Neural progenitor cell (in vitro differentiated cells): ENCODE results near the gene ZDHHC17. TPM values are rescaled to one million over a fixed set of nuclear protein-coding genes. Genes with fewer than 3 reads are reported as not detected.
A peak's percentile ranks its signal among the peaks of the same experiment; 100 is the strongest.

ENCODE experiments used
- DNase-seq: peaks from one replicate; pipeline ENCODE4 v3.0.0-alpha.2; 2016; ENCODE audit warnings: low spot score
- H2AFZ ChIP-seq: fragments of 200-600 bp; sonication (generic); replicated peaks from 2 replicates; pipeline ENCODE4 v1.6.1; 2016; ENCODE audit warnings: antibody characterized with exemption
- H3F3A ChIP-seq: fragments of 200-600 bp; sonication (generic); 2 replicates; pipeline ENCODE4 v1.6.1; 2016; ENCODE audit warnings: antibody characterized with exemption, low read depth
- H3K27ac ChIP-seq: fragments of 200-600 bp; sonication (generic); 2 replicates; pipeline ENCODE4 v1.5.1; 2016; ENCODE audit warnings: mild to moderate bottlenecking
- H3K27me3 ChIP-seq: fragments of 200-600 bp; sonication (generic); 2 replicates; pipeline ENCODE4 v1.6.1; 2016; ENCODE audit warnings: mild to moderate bottlenecking, moderate library complexity
- H3K36me3 ChIP-seq: fragments of 200-600 bp; sonication (generic); 2 replicates; pipeline ENCODE4 v1.5.1; 2016
- H3K4me1 ChIP-seq: fragments of 200-600 bp; sonication (generic); 2 replicates; pipeline ENCODE4 v1.6.1; 2016; ENCODE audit warnings: mixed run types
- H3K4me2 ChIP-seq: fragments of 200-600 bp; sonication (generic); 2 replicates; pipeline ENCODE4 v1.6.1; 2016
- H3K4me3 ChIP-seq: fragments of 200-600 bp; sonication (generic); 2 replicates; pipeline ENCODE4 v1.5.1; 2016
- H3K79me2 ChIP-seq: fragments of 200-600 bp; sonication (generic); 2 replicates; pipeline ENCODE4 v1.6.1; 2016; ENCODE audit warnings: low read depth
- H3K9ac ChIP-seq: fragments of 200-600 bp; sonication (generic); 2 replicates; pipeline ENCODE4 v1.6.1; 2016
- H3K9me3 ChIP-seq: fragments of 200-600 bp; sonication (generic); 2 replicates; pipeline ENCODE4 v1.5.1; 2016; ENCODE audit warnings: low read depth
- H4K20me1 ChIP-seq: fragments of 200-600 bp; sonication (generic); 2 replicates; pipeline ENCODE4 v1.6.1; 2016; ENCODE audit warnings: low read depth
- H3K27ac Mint-ChIP-seq: 3 replicates; pipeline ENCODE4 v1.8.0; 2021; ENCODE audit warnings: mixed read lengths
- H3K27me3 Mint-ChIP-seq: 2 replicates; pipeline ENCODE4 v1.8.0; 2022; ENCODE audit warnings: low read depth, mild to moderate bottlenecking, inconsistent platforms, moderate library complexity, mixed read lengths; ENCODE audit not compliant: insufficient read depth
- H3K36me3 Mint-ChIP-seq: 3 replicates; pipeline ENCODE4 v1.8.0; 2021; ENCODE audit warnings: mixed read lengths
- H3K4me1 Mint-ChIP-seq: 3 replicates; pipeline ENCODE4 v1.8.0; 2021; ENCODE audit warnings: mixed read lengths
- H3K4me3 Mint-ChIP-seq: 3 replicates; pipeline ENCODE4 v1.8.0; 2021; ENCODE audit warnings: mild to moderate bottlenecking, moderate library complexity, mixed read lengths
- H3K9me3 Mint-ChIP-seq: 3 replicates; pipeline ENCODE4 v1.8.0; 2020; ENCODE audit warnings: mixed read lengths
- CTCF ChIP-seq: fragments of 200-600 bp; sonication (generic); IDR thresholded peaks from 2 replicates; pipeline ENCODE4 v1.5.1; 2017; ENCODE audit warnings: antibody characterized with exemption, mild to moderate bottlenecking
- EZH2 ChIP-seq: fragments of 200-600 bp; sonication (generic); IDR thresholded peaks from 2 replicates; pipeline ENCODE4 v1.6.1; 2017; ENCODE audit warnings: antibody characterized with exemption, mild to moderate bottlenecking, moderate library complexity
- EZH2phosphoT487 ChIP-seq: fragments of 200-600 bp; sonication (generic); IDR thresholded peaks from 2 replicates; pipeline ENCODE4 v1.6.1; 2017; ENCODE audit warnings: antibody characterized with exemption
- total RNA-seq: library from RNA; depleted of rRNA; stranded (reverse); fragments of >200 nt; gene quantifications from 2 replicates; pipeline ENCODE4 v1.2.3, GENCODE V29; 2015; ENCODE audit warnings: low replicate concordance

Gene ZDHHC17, protein sequence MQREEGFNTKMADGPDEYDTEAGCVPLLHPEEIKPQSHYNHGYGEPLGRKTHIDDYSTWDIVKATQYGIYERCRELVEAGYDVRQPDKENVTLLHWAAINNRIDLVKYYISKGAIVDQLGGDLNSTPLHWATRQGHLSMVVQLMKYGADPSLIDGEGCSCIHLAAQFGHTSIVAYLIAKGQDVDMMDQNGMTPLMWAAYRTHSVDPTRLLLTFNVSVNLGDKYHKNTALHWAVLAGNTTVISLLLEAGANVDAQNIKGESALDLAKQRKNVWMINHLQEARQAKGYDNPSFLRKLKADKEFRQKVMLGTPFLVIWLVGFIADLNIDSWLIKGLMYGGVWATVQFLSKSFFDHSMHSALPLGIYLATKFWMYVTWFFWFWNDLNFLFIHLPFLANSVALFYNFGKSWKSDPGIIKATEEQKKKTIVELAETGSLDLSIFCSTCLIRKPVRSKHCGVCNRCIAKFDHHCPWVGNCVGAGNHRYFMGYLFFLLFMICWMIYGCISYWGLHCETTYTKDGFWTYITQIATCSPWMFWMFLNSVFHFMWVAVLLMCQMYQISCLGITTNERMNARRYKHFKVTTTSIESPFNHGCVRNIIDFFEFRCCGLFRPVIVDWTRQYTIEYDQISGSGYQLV
- 79.1 and 99.1 TPM in 2 replicates for total RNA-seq

DNA sequence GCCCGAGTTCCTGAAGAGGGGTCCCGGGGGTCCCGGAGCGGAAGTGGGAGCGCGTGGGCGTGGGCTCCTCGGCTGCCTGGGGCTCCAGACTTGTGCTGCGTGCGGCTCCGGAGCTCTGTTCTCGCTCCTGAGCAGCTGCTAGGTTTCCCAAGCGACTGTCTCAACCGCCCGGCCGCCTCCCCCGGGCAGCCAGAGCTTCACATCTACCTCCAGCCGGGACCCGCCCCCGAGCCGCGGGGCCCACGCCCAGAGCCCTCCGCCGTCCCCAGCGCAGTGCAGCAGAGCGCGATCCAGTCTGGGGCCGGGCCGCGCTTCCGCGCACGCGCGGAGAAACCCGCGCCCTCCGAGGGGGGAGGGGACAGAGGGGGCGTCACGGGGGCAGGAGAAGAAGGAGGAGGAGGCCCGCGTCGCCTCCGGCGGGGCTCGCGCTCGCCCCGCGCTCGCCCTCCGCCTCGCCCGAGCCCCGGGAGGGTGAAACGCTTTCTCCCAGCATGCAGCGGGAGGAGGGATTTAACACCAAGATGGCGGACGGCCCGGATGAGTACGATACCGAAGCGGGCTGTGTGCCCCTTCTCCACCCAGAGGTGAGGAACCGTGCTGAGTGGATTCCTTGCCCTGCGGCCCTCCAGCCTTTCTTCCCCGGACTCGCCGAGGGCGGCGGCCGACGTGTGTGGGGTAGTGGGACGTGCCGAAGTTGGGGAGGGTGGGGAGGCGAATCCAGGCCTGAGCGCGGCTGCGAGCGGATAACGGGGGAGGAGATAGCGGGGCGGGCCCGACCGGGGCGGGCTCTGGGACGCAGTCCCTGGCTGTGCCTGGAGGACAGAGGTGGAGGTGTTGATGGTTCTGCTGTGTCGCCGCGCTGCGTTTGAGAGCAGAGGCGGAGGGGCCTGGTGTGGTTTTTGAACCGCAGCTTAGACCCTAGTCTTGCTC, at the start of gene ZDHHC17:
Gene ZDHHC17 (plus strand): TSS at position 370 of the 930 bp plus-strand sequence. CDS start 122 bp downstream, at position 492.
- Histone ChIP-seq H3K4me2 (peak within 1 kb of the TSS; percentile 86), H2AFZ (peak within 1 kb of the TSS; percentile 90), H3K36me3 (no peaks in the 10 kb centered on the region), H3K9me3 (no peaks in the 10 kb centered on the region), H3K4me1 (peaks cover 11% of the 10 kb centered on the region), H4K20me1 (peaks cover 38% of the 10 kb centered on the region), H3K4me3 (peak within 1 kb of the TSS; percentile 90), H3K9ac (peak within 1 kb of the TSS; percentile 99), H3K79me2 (peaks cover 48% of the 10 kb centered on the region), H3F3A (peaks cover 40% of the 10 kb centered on the region), H3K27ac (peak within 1 kb of the TSS; percentile 99), H3K27me3 (no peaks in the 10 kb centered on the region)
- peaks cover 9% of the 10 kb centered on the region for H3K36me3 Mint-ChIP-seq
- H3K4me1 Mint-ChIP-seq: peaks cover 22% of the 10 kb centered on the region
- peak within 1 kb of the TSS; percentile 98 for H3K4me3 Mint-ChIP-seq
- peak; percentile 97 for DNase-seq
- TF ChIP-seq CTCF: no peak
- no peak for TF ChIP-seq EZH2
- no peak for TF ChIP-seq EZH2phosphoT487
- H3K9me3 Mint-ChIP-seq: peaks cover 9% of the 10 kb centered on the region
- H3K27ac Mint-ChIP-seq: peak within 1 kb of the TSS; percentile 98
- peaks cover 2% of the 10 kb centered on the region for H3K27me3 Mint-ChIP-seq

DNA sequence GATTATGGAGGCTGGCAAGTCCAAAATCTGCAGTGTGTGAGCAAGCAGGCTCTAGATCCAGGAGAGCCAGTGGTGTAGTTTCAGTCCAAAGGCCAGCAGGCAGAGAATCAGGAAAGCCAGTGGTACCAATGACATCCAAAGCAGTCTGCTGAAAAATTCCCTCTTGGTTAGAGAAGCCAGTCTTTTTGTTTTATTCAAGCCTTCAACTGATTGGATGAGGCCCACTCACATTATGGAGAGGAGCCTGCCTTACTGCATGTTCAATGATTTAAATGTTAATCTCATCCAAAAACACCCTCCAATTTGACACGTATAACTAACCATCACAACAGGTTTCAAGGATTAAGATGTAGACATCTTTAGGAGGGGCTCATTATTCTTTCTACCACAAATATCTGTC, 49.5 kb upstream of the ZDHHC17 start:
- H3K4me1 ChIP-seq: peaks cover 9% of the 10 kb centered on the region
- H3K9me3 Mint-ChIP-seq: peaks cover 2% of the 10 kb centered on the region
- no peak overlapping the region for H2AFZ ChIP-seq
- no peaks in the 10 kb centered on the region for H3K9me3 ChIP-seq
- no peak overlapping the region for H3K9ac ChIP-seq
- H3K79me2 ChIP-seq: no peaks in the 10 kb centered on the region
- no peak overlapping the region for H3K4me3 ChIP-seq
- no peak overlapping the region for H3K4me3 Mint-ChIP-seq
- no peaks in the 10 kb centered on the region for H3F3A ChIP-seq
- no peak overlapping the region for H3K27ac ChIP-seq
- H3K27ac Mint-ChIP-seq: no peak overlapping the region
- H3K36me3 ChIP-seq: no peaks in the 10 kb centered on the region
- no peaks in the 10 kb centered on the region for H3K4me1 Mint-ChIP-seq
- H3K27me3 Mint-ChIP-seq: no peaks in the 10 kb centered on the region
- no peak for TF ChIP-seq EZH2phosphoT487
- no peak for TF ChIP-seq CTCF
- no peak for TF ChIP-seq EZH2
- H3K27me3 ChIP-seq: no peaks in the 10 kb centered on the region
- DNase-seq: no peak
- H3K36me3 Mint-ChIP-seq: no peaks in the 10 kb centered on the region
- no peak overlapping the region for H3K4me2 ChIP-seq
- H4K20me1 ChIP-seq: no peaks in the 10 kb centered on the region

- DNase-seq: no peak
- no peak overlapping the region for H3K9ac ChIP-seq
- no peaks in the 10 kb centered on the region for H4K20me1 ChIP-seq
- H3K79me2 ChIP-seq: no peaks in the 10 kb centered on the region
- Mint-ChIP-seq H3K27ac (no peak overlapping the region), H3K4me1 (no peaks in the 10 kb centered on the region), H3K4me3 (no peak overlapping the region), H3K27me3 (no peaks in the 10 kb centered on the region), H3K36me3 (no peaks in the 10 kb centered on the region), H3K9me3 (peaks cover 2% of the 10 kb centered on the region)
- H3F3A ChIP-seq: no peaks in the 10 kb centered on the region
- no peaks in the 10 kb centered on the region for H3K9me3 ChIP-seq
- TF ChIP-seq EZH2: no peak
- TF ChIP-seq EZH2phosphoT487: no peak
- no peak for TF ChIP-seq CTCF
- no peak overlapping the region for H3K4me2 ChIP-seq
- H3K27me3 ChIP-seq: no peaks in the 10 kb centered on the region
- H3K36me3 ChIP-seq: no peaks in the 10 kb centered on the region
- H3K4me3 ChIP-seq: no peak overlapping the region
- no peak overlapping the region for H3K27ac ChIP-seq
- H2AFZ ChIP-seq: no peak overlapping the region
- peaks cover 10% of the 10 kb centered on the region for H3K4me1 ChIP-seq
These were observed 49.1 kb upstream of the ZDHHC17 start for GRCh38 chr12:76714861-76715260.
